Amniotic epithelial cell (primary cell): ENCODE measurements around the gene DCC.

Source experiments
- DNase-seq: peaks from one replicate; pipeline ENCODE4 v3.0.0-alpha.2; 2010; ENCODE audit warnings: low read depth

Gene DCC

GRCh38 chr18:52605345-52605744 is 265.3 kb downstream of the DCC start:
- DNase-seq: no peak

DNA sequence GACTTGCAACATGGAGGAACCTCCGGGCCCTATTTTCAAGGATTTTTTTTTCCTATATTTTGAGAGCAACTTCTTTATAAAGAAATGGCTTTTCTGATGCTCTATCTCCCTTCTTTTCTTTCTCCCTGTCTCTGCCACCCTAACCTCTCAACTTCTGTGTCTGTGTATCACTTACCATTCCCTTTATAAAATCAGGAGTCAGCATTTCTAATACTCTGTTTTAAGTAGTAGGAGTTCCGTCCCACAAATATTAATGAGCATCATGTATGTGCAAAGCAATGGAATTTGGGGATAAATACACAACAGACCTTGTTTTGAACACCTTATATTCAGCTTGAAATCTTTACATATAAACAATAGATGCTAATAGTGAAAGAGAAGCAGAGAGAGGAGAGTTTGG is 268.0 kb downstream of the DCC start:
- DNase-seq: no peak

DNA sequence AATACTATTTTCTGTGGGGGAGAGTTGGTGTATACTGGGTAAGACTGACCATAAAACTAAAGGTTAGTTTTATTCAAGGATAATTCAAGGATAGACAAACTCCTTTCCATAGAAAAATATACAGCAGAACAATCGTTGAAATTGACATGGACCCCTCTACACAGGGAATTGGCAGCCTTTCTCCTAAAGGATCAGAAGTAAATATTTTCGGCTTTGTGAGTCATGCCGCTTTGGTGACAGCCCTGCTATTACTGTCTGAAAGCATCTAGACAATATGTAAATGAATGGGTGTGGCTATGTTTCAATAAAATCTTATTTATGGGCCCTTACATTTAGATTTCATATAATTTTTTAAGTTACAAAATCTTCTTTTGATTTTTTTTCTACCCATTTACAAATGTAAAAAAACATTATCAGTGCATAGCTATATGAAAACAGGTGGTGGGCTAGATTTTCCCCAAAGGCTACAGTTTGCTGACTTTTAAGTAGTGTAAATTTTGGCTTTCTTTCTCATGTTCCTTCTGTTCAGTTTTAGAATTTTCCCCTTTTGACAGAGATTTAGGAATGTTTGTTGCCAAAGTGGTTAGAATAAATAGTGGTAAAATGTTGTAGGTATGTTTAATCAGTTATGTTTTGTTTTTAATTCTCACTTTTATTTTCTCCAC is 270.6 kb downstream of the DCC start:
- no peak for DNase-seq

- DNase-seq: no peak
These were observed 272.4 kb downstream of the DCC start for GRCh38 chr18:52612406-52612805.

GRCh38 chr18:52615321-52615720 is 275.3 kb downstream of the DCC start:
- no peak for DNase-seq

GRCh38 chr18:52615943-52616342 is 275.9 kb downstream of the DCC start:
- DNase-seq: no peak

DNA sequence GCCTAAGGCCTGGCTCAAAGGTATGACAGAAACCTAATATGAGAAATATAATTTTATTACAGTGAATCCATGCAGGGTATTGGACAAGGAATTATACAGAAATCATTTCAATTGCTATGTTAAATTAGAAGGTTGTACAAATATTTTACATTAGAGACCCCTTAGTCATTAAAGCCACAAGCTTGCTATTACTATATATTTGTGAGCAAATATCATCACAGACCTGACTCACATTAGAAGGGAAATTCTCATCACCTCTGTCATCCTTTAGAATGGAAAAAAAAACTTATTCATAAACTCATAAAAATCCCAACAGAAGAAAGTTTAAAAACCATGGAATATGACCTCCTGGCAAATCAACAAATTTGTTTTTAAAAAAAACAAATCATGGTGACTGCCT is 277.9 kb downstream of the DCC start:
- no peak for DNase-seq

DNA sequence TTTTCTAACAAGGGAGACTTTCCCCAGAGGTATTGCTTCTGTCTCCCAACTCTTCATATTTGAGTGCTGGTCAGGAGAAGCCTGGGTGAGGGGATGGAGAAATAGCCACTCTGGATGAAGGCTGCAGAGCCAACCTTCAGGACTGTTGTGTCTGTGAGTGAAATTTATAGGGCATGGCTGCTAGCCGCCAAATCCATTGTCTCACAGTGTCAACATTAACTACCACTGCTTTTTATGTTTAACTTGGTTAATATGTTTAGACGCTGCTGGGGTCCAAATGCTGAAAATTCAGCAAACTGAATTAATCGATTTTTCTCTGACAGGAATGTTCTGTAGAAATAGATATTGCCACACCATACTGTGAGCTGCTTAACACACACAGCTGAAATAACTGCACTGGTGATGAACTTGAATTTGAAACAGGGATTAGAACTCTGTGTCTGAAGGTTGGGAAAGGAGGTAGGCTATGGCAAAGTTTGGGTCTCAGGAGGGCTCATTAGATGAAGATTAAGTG is 281.0 kb downstream of the DCC start:
- DNase-seq: no peak

DNA sequence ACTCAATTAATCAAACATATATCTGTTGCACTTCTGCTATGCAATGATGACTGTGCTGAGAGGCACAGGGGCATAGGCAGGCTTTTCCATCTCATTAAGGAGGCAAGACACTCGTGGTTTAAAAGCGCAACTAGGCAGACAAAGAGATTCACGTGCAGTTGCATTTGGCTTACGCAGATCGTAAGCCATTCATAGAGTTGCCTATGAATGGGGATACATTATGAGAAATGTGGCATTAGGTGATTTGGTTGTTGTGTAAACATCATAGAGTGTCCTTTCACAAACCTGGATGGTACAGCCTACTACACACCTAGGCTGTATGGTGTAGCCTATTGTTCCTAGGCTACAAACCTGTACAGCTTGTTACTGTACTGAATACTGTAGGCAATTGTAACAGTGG is 284.7 kb downstream of the DCC start:
- DNase-seq: no peak

- no peak for DNase-seq
These were observed 296.5 kb downstream of the DCC start for GRCh38 chr18:52636536-52636935.

- DNase-seq: no peak
These were observed 308.2 kb downstream of the DCC start for GRCh38 chr18:52648201-52648600.

GRCh38 chr18:52652391-52652790 is 312.4 kb downstream of the DCC start:
- no peak for DNase-seq

DNA sequence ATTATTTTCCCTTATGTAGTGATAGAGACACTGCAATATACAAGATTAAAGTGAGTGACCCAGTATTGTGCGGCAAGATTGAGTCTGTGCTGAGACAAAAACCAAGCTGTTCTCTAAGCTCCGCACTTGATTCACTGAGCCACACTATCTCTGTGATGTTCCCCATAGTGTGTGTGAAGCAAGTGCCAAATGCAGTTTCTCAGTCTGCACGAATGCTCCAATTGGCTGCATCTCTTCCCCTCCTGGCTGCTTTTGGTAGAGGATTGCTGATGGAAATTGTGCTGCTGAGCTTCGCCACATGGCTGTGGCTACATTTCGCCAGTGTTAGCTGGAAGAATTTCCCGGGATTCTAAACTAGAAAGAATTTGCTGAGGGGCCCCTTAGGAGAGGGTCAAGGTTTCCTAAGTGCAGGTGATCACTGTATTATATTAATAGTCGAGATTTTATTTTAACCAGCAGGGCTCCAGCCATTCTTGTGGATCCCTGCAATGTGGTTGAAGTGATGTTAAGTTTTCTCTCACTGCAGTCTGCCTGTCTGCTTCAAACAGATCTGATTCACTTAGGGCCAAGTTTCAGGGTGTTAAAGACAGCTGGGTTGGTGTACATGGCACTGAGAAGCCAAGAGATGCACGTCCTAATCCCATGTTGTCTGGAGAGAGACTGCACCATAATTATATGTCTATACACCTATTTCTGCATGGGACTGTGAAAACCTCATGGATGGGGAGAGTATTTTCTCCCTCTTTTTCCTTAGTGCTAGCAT is 317.2 kb downstream of the DCC start:
- DNase-seq: no peak

- DNase-seq: no peak
These were observed 327.6 kb downstream of the DCC start for GRCh38 chr18:52667463-52668065.

GRCh38 chr18:52670896-52671295 is 330.9 kb downstream of the DCC start:
- DNase-seq: no peak

DNA sequence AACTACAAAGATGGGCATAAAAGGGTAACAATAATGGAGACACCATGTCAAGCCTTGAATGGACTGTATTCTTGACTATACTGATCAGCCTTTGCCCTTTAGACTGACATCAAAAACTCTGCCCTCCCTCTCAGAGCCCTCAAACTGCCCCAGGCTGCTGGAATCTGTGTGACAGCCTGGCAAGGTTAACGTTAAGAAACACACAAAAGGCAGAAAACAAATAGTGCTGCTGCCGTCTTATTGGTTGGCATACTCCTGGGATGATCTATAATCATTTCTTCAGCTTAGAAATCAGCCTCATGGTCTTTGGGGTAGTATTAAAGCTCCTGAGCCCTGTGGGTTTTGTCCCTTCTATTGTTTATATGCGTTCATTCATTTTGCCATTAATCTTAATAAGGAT is 338.0 kb downstream of the DCC start:
- DNase-seq: no peak

DNA sequence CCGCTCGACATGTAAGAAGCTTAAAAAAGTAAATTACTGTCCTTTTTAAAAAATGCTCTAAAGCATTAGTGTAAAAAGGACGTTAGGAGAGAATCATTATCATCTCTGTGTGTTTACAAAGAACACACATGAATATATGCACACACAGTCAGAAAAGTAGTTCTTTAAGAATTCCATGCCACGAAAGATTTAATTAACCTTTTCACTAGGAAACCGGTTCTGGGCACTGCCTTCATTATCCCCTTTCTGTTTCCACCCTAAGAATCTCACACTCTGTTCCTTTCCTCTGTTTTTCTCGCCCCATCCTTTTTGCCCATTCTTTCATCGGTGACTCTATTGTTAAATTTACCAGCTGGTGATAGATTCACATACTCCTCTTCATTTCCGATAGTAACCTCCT is 338.6 kb downstream of the DCC start:
- DNase-seq: no peak

DNA sequence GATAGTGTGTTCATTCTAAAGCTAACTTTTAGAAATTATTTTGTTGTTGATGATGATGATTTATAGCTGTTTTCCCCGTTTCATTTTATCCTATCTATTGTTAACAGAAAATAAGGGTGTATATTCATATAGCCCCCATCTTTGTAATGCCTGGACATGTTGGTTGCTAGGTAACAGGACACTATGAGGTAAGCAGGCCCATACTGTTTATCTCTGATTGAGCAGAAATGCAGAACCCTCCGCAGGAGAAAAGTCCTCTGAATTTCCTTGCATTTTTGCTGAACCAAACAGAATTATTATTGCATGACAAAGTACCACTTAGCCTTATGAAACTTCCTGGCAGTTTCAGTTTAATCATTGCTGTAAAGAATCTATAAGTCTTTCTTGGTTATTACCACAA is 339.4 kb downstream of the DCC start:
- no peak for DNase-seq

- DNase-seq: no peak
These were observed 342.3 kb downstream of the DCC start for GRCh38 chr18:52682260-52682659.

GRCh38 chr18:52685316-52685715 is 345.3 kb downstream of the DCC start:
- DNase-seq: no peak

GRCh38 chr18:52691841-52692240 is 351.8 kb downstream of the DCC start:
- no peak for DNase-seq

- DNase-seq: no peak
These were observed 354.8 kb downstream of the DCC start for GRCh38 chr18:52694804-52695203.

- DNase-seq: no peak
These were observed 360.1 kb downstream of the DCC start for GRCh38 chr18:52700116-52700515.
